Non-pigmented ciliary epithelial cell (primary cell): ENCODE measurements around the gene RAG2.
"Not testable (repeated sequence)": the region's sequence is repeated elsewhere in the genome, so short reads cannot be mapped to it uniquely, and the experiment has no call there.

Source experiments
- DNase-seq: peaks from one replicate; pipeline ENCODE4 v3.0.0-alpha.2; 2010; ENCODE audit warnings: low read depth

Gene RAG2

DNA sequence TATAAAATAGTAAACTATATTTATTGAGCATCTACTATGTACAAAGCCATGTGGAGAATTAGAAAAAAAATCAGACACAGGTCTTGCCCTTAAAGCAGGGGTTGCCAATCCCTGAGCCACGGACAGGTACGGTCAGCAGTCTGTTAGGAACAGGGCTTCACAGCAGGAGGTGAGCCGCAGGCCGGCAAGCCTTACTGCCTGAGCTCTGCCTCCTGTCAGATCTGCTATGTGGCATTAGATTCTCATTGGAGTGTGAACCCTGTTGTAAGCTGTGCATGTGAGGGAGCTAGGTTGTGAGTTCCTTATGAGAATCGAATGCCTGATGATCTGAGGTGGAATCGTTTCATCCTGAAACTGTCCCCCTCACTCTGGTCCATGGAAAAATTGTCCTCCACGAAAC is 2.1 kb upstream of the RAG2 start:
- DNase-seq = no peak

DNA sequence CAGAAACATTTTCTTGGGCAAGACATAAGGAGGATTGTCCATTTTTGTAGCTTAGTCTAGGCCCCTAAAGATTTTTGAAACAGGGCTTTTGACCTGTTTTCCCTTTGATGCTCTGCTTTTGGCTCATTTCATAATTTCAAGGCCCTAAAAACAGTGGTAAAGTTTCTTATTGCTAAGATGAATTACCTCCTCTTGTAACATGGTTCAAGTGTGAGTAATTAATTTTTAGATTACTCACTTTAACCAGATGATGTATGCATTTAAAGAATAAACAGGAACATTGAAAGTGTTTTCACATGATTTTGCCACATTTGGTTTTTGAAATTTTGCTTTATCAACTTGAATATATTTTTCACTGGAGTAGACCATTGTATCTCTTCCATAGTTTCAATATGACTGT is 1.2 kb downstream of the RAG2 start:
- no peak for DNase-seq

DNA sequence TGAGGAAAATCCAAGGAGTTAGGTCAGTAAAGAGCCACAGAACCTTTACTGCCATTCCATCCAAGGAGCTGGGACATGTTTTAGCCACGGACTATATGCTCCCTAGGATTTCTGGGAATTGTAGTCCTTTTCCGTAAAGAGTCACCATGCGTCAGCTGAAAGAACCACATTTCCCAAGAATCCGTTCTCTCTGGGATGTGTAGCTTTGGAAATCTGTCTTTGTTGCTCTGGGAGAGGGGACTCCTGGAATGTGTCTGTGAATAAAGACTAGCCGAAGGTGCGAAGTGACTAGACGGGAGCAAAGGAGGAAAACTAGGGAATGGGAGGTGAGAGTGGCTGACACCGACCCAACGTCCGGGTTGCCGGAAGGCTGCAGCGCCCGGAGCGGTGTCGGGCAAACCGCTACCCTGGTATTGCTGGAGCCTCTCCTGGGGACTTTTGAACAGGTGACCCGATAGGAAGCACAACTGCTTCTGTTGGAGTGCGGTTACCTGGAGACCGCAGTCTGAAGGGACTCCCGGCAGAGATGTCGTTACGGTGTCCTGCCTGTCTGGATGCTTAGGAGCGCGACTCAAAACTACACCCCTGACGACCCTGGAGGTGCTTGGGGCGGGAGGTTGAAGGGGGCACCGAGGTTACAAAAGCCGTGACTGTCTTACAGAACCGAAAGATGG is 3.6 kb downstream of the RAG2 start, which contains the start of gene IFTAP:
IFTAP (plus strand) TSS at position 187 of the 674 bp plus-strand sequence. CDS start 15,602 bp downstream, outside the sequence.
- peak; percentile 82 for DNase-seq

DNA sequence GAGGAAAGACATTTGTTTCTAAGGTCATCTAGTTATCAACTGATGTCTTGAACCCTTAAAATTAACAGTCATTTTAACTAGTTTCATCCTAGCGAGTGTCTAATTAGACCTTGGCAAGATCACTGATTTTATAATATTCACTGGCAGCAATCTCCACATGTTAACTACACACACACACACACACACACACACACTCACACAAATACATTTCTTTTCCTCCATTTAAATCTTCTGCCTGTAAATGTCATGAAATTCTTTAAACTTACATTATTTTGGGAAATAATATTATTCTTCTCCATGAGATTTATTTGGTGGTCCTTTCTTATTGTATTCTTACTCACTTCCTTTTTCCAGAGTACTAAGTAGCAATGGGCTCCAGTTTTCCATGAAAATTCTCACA is 6.6 kb downstream of the RAG2 start:
- DNase-seq = no peak

DNA sequence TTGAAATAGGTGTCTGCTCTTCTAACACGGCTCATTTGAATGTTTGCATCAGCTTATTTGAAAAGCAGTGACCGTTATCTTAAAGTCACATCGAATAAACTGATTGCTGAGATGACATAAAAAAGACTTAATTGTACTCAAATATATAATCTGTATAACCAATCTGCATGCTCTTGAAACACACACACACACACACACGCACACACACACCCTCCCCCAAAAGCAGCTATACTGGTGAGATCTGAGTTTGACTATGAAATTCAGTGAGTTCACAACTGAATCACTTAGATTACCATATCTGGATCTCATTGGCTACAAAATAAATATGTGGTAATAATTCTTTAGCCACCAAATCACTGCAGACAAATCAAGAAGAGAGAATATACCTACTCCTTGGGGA is 7.5 kb downstream of the RAG2 start:
- no peak for DNase-seq

DNA sequence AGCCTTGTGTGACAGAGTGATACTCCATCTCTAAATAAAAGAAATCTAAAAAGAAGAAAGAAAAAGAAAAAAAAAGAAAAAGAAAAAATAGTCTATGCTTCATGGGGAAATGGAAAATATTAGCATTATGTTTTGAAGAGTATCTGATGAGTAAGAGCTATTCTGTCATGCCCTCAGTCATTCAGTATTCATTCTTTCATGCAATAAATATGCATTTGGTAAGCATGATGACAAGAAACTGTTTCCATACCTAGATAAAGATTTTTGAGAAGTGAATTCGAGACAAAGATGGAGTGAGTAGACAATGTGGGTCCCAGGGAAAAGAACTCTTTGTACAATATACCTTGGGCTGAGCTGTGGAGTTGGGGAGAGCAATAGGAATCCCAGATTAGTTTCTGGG is 9.9 kb downstream of the RAG2 start:
- DNase-seq = no peak

DNA sequence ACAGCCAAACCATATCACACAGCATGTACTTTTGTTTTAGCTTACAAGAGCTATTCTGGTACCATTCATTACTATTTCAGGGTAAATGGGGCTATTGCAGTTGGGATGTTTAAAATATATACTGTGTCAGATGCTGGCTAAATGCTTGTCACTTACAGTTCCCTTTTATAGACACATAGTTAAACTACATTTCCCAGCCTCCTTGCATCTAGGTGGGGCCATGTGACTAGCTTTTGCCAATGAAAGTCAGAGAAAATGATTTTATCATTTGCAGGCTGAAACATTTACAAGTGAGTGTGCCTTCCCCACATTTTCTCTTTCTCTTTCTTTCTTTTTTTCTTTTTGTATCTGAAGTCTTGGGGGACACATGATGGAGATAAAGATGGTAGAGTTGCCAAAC is 11.5 kb downstream of the RAG2 start:
- DNase-seq = no peak

DNA sequence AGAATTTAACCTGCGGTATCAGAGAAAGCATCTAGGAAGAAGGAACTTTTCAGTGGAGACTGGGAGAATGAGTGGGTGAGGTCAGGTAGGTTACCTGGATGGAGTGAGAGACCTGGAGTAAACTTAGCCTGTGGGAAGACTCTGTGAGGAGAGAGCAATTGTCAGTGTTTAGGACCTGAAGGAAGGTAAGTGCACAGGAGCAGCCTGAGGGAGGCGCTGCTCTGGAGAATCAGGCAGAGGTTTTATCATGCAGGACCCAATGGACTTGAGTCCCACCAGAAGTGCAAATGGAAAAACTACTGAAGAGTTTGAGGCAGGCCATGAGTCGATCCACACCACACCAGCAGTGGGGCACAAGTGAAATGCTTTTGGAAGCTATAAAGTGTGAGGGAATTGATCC is 14.4 kb downstream of the RAG2 start:
- no peak for DNase-seq

DNA sequence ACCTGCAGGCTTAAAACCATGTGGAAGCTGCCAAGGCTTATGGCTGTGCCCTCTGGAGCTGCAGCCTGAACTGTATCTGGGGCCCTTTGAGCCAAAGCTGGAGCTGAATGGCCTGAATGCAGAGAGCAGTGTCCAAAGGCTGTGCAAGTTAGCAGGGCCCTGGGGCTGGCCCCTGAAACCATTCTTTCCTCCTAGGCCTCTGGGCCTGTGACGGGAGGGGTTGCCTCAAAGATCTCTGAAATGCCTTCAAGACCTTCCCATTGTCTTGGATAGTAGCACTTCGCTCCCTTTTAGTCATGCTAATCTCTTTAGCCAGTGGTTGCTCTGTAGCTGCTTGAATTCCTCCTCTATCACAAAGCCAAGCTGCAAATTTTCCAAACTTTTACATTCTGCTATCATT is 16.5 kb downstream of the RAG2 start:
- no peak for DNase-seq

DNA sequence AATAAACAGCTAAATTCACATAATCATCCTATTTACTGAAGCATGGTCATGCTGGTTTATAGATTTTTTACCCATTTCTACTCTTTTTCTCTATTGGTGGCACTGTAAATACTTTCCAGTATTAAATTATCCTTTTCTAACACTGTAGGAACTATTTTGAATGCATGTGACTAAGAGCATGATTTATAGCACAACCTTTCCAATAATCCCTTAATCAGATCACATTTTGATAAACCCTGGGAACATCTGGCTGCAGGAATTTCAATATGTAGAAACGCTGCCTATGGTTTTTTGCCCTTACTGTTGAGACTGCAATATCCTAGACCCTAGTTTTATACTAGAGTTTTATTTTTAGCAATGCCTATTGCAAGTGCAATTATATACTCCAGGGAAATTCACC is 19.6 kb downstream of the RAG2 start:
- DNase-seq = no peak

DNA sequence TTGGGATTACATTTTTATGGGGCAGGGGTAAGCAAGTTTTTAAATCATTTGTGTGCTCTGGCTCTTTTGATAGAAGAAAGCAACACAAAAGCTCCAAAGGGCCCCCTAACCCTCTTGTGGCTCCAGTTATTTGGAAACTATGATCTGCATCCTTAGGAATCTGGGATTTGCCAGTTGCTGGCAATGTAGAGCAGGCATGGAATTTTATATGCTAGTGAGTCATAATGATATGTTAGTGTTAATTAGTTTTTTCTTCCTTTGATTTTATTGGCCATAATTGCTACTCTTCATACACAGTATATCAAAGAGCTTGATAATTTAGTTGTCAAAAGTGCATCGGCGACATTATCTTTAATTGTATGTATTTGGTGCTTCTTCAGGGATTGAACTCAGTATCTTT is 20.2 kb downstream of the RAG2 start:
- no peak for DNase-seq

DNA sequence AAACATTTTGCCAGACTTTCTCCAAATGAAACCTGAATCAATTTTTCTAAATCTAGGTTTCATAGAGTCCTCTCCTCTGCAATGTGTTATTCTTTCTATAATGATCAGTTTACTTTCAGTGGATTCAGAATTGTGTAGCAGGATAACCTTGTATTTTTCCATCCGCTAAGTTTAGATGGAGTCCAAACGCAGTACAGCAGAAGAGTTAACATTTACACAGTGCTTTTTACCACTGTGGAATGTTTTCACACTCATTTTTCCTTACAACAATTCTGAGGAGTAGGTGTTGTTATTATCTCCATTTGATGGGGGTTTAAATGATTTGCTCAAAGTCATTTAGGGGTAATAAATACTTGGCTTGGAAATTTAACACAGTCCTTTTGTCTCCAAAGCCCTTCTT is 20.7 kb downstream of the RAG2 start:
- no peak for DNase-seq

DNA sequence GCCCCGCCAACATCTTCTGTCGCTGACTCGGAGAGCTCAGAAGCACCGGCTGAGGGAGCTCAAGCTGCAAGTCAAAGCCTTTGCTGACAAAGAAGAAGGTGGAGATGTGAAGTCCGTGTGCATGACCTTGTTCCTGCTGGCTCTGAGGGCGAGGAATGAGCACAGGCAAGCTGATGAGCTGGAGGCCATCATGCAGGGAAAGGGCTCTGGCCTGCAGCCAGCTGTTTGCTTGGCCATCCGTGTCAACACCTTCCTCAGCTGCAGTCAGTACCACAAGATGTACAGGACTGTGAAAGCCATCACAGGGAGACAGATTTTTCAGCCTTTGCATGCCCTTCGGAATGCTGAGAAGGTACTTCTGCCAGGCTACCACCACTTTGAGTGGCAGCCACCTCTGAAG is 23.6 kb downstream of the RAG2 start:
- DNase-seq = no peak

DNA sequence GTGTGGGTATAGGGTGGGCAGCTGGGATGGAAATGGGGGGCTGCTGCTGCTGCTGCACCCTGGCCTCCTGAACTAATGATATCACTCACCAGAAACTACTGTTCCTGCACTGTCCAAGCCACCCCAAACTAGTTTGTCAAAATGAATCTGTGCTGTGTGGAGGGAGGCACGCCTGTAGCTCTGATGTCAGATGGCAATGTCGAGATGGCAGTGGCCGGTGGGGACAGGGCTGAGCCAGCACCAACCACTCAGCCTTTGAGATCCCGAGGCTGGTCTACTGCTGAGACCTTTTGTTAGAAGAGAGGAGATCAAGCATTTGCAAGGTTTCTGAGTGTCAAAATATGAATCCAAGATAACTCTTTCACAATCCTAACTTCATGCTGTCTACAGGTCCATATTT is 28.9 kb downstream of the RAG2 start:
- DNase-seq = no peak

DNA sequence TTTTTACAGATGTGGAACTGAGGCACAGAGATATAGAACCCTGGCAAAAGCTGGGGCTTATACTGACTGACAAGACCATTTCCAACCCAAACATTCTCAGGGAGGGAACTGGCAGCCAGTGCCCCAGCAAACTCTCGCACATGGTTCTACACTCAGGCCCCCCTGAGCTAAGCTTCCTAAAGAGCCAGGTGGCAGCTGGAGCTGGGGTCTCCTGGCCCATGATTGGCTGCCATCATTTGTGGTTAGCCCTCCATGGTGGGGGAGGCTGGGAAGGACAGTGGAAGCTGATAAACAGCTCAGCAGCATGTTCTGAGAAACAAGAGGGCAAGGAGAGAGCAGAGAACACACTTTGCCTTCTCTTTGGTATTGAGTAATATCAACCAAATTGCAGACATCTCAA is 30.3 kb downstream of the RAG2 start, which contains the start of gene RAG1:
RAG1 (plus strand) TSS at position 314 of the 400 bp plus-strand sequence. CDS start 5,298 bp downstream, outside the sequence.
- DNase-seq = no peak

DNA sequence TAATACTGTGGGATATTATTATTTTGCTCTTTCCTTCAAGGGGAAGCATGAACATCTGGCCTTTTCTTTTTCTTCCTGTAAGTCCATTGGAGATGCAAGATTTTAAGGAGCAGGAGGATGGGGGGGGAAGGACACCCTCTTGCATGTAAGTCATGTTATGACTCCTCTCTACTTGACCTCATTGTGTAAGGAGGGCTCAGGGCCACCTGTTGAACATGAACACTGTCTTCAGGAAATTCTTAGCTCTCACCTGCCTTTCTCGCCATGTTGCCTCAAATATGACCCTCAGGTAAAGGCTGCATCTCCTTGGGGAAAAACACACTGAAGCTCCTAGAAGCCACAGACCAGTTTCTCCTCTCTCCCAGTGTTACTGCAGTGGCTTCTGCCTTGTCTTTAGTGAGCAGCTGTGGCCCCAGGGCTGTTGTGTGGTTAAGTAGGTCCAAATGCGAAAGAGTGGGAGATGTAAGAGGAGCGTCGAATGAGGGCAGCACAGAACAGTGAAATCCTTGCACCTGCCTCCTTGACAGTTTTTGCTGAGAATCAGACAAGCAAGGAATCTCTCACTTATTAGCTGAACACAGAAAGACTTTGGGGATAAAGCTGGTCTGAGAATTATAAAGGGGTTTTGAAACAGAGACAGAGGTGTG is 31.5 kb downstream of the RAG2 start:
- no peak for DNase-seq

DNA sequence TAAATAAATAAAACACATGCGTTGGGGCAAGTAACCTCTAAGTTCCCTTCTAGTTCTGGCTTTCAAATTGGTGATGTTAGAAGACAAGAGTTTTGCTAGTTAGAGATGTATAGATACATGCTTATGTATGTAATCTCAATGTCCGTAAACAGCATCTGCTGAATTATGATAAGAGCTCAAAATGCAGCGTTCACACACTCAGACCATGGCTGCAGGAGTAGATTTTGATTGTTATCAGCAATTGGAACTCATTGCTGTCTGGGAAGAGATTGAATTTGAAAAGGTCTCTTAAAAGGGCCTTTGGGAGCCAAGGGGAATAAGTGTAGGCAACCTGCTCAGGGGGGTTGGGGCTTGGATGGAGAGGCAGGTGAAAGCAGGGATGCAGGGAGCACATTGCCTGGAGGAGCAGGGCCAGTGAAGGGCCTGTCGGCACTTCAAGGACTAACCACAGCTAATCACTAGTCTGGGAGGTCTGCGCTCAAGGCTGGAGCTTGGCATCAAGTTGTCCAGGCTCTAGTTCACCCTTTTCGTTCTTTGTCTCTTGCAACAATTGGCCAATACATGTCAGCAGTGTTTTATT is 32.9 kb downstream of the RAG2 start:
- no peak for DNase-seq

DNA sequence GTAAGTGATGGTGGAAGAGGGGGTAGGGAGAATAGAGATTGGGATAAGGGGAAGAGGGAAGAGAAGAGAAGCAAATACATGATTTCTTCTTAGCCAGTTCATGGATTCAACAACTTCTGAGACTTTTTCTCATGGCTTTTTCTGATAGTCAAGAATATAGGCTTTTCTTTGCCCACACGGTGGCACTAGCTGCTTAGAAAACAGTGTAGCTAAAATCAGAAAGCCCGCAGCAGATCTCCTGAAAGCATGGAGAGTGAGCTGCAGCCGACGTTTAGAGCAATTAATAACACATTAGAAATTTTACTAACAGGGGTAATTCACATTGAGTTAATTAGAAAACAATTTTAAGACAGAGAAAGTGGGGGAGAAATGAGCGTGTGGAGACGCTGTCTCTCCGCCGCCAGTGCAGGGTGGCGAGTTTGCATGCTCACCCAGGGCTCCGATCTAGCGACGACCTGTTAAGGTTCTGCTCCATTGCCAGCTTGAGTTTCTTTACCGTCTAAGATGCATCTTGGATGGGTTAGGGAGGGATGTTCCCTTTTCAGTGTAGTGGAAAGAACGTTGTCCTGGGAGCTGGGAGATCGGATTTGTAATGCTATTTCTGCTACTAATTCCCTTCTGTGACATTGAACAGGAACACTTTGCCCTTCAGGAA is 33.5 kb downstream of the RAG2 start:
- no peak for DNase-seq

DNA sequence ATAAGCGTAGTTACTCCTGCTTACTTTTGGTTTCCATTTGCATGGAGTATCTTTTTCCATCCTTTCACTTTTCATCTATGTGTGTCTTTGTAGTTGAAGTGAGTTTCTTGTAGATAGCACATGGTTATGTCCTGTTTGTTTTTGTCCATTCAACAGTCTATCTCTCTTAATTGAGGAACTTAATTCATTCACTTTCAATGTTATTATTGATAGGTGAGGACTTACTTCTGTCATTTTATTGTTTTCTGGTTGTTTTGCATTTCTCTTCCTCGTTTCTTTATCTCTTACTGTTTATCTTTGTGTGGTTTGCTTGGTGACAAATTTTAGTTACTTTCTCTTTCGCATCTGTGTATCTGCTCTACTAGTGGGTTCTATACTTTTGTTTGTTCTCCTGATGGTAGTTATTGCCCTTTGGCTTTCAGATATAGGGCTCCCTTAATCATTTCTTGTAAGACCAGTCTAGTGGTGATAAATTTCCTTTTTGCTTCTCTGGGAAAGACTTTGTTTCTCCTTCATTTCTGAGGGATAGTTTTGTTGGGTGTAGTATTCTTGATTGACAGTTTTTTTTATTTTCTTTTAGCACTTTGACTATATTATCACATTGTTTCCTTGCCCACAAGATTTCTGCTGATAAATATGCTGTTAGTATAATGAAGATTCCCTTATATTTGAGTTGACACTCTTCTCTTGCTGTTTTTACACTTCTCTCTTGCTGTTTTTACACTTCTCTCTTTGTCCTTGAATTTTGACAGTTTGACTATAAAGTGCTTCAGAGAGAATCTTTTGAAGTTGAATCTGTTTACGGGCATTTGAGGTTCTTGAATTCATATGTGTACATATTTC is 39.2 kb downstream of the RAG2 start:
- DNase-seq = no peak

DNA sequence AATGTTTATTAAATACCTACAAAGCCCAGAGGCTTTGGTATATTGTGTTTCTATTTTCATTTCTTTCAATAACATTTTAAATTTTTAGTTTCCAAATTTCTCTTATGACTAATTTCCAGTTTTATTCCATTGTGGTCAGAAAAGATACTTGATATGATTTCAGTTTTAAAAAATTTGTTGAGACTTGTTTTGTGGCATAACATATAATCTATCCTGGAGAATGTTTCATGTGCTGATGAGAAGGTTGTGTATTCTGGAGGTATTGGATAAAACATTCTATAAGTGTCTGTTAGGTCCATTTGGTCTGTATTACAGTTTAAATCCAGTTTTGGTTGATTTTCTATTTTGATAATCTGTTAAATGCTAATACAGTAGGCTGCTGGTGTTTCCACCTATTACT is 40.0 kb downstream of the RAG2 start:
- DNase-seq = no peak

DNA sequence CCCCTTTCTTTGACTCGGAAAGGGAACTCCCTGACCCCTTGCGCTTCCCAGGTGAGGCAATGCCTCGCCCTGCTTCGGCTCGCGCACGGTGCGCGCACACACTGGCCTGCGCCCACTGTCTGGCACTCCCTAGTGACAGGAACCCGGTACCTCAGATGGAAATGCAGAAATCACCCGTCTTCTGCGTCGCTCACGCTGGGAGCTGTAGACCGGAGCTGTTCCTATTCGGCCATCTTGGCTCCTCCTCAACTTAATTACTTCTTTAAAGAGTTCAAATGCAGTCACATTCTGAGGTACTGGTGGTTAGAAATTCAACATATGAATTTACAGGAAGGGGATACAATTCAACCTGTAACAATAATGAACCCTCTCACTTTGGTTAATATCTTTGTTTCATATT is 40.6 kb downstream of the RAG2 start:
- DNase-seq = not testable (repeated sequence)
